ENCODE measurements around the gene TTC9.

- no peak for TF ChIP-seq FOXJ3 (CRISPR knock-in tag; IDR thresholded peaks at IDR 0.05)
- no peak for TF ChIP-seq ZBTB49 (CRISPR knock-in tag; IDR thresholded peaks at IDR 0.05; ENCODE audit: borderline replicate concordance)
- TF ChIP-seq MEIS2 (IDR thresholded peaks at IDR 0.05; ENCODE audit: partially characterized antibody) = no peak
- no peak for TF ChIP-seq JUN (IDR thresholded peaks at IDR 0.05; ENCODE audit: borderline replicate concordance, low read depth, low read length)
- no peak for TF ChIP-seq JUN (CRISPR knock-in tag; IDR thresholded peaks at IDR 0.05; ENCODE audit: borderline replicate concordance)
- TF ChIP-seq HMG20B (CRISPR knock-in tag; IDR thresholded peaks at IDR 0.05) = no peak
- no peak for TF ChIP-seq SOX6 (IDR thresholded peaks at IDR 0.05)
- TF ChIP-seq MAFK (IDR thresholded peaks at IDR 0.05; ENCODE audit: low read length) = no peak
- no peak for TF ChIP-seq SAFB (IDR thresholded peaks at IDR 0.05; ENCODE audit: borderline replicate concordance, low read depth, low read length)
- no peak for TF ChIP-seq ZHX1 (conservative IDR thresholded peaks at IDR 0.05; ENCODE audit: low read length)
- TF ChIP-seq MAX (CRISPR knock-in tag; IDR thresholded peaks at IDR 0.05) = no peak
Measured at GRCh38 chr14:70648346-70648745, 6.6 kb downstream of the TTC9 start.
